ENCODE results near the gene BSDC1. TPM values are rescaled to one million over a fixed set of nuclear protein-coding genes. Genes with fewer than 3 reads are reported as not detected.

BSDC1 gene
- total RNA-seq, 2 experiments from 2014 or later, result 29.2 to 34.8 TPM

GRCh38 chr1:32345289-32345827 lies 48.9 kb downstream of the BSDC1 start:
- POLR2A ChIA-PET, result interaction anchor here (1.0 to 1.7 kb wide), 2 partner anchors 9 to 49 kb away, joined by 5 read pairs; partner anchors contain the start of genes BSDC1 and MARCKSL1
- CTCF ChIA-PET, result interaction anchor here (0.7 to 1.1 kb wide), 3 partner anchors 135 to 435 kb away, joined by 3 to 4 read pairs (median 4); no protein-coding TSS in a partner anchor

GRCh38 chr1:32342704-32343103 lies 51.5 kb downstream of the BSDC1 start:
- ChIA-PET CTCF (no interaction called here), POLR2A (no interaction called here)

- ChIA-PET POLR2A (no interaction called here), CTCF (interaction anchor here (0.9 kb wide), 1 partner anchor 11 kb away, joined by 3 read pairs; no protein-coding TSS in a partner anchor)
Observed at GRCh38 chr1:32341971-32342370, 52.3 kb downstream of the BSDC1 start.

GRCh38 chr1:32341186-32341757 lies 53.0 kb downstream of the BSDC1 start:
- CTCF ChIA-PET, result interaction anchor here (0.9 kb wide), 1 partner anchor 12 kb away, joined by 3 read pairs; no protein-coding TSS in a partner anchor
- POLR2A ChIA-PET, result no interaction called here

- CTCF ChIA-PET, result interaction anchor here (0.9 kb wide), 1 partner anchor 125 kb away, joined by 3 read pairs; no protein-coding TSS in a partner anchor
Observed at GRCh38 chr1:32339363-32339978, 54.8 kb downstream of the BSDC1 start.

GRCh38 chr1:32338637-32339145 lies 55.5 kb downstream of the BSDC1 start:
- ChIA-PET POLR2A (no interaction called here), CTCF (no interaction called here)

More at GRCh38 chr1:32339363-32339978, 54.8 kb downstream of the BSDC1 start:
- POLR2A ChIA-PET, result no interaction called here

- POLR2A ChIA-PET, result interaction anchor here (0.6 to 0.7 kb wide), 2 partner anchors 16 to 265 kb away, joined by 3 to 6 read pairs; no protein-coding TSS in a partner anchor
- CTCF ChIA-PET, result interaction anchor here (0.5 to 1.1 kb wide), 4 partner anchors 12 to 418 kb away, joined by 3 to 5 read pairs (median 4); no protein-coding TSS in a partner anchor
Observed at GRCh38 chr1:32337855-32338636, 56.2 kb downstream of the BSDC1 start.

GRCh38 chr1:32336963-32337675 lies 57.1 kb downstream of the BSDC1 start:
- POLR2A ChIA-PET, result interaction anchor here (0.6 to 2.1 kb wide), 6 partner anchors 8 to 264 kb away, joined by 4 to 10 read pairs (median 6); partner anchors contain the start of gene HDAC1

GRCh38 chr1:32336591-32336932 lies 57.7 kb downstream of the BSDC1 start:
- CTCF ChIA-PET, result interaction anchor here (0.8 to 2.1 kb wide), 3 partner anchors 14 to 136 kb away, joined by 3 to 5 read pairs (median 4); no protein-coding TSS in a partner anchor
- POLR2A ChIA-PET, result interaction anchor here (1.0 to 2.1 kb wide), 10 partner anchors 9 to 228 kb away, joined by 3 to 17 read pairs (median 6); partner anchors contain the start of genes BSDC1, HDAC1, KPNA6 and LCK

More at GRCh38 chr1:32336963-32337675, 57.1 kb downstream of the BSDC1 start:
- CTCF ChIA-PET, result interaction anchor here (0.6 to 2.1 kb wide), 5 partner anchors 13 to 136 kb away, joined by 3 to 5 read pairs (median 3); no protein-coding TSS in a partner anchor

- CTCF ChIA-PET, result interaction anchor here (0.6 to 2.1 kb wide), 5 partner anchors 15 to 122 kb away, joined by 3 to 6 read pairs (median 5); no protein-coding TSS in a partner anchor
- POLR2A ChIA-PET, result interaction anchor here (0.5 to 2.1 kb wide), 13 partner anchors 9 to 434 kb away, joined by 3 to 17 read pairs (median 5); partner anchors contain the start of genes BSDC1, HDAC1, KPNA6 and LCK
Observed at GRCh38 chr1:32335790-32336590, 58.3 kb downstream of the BSDC1 start, which contains the start of gene MARCKSL1. Gene MARCKSL1, minus strand, starts transcription at chr1:32336233. Its CDS starts 200 bp downstream, at chr1:32336033.

GRCh38 chr1:32335535-32335789 lies 58.8 kb downstream of the BSDC1 start:
- CTCF ChIA-PET, result interaction anchor here (0.6 to 2.1 kb wide), 5 partner anchors 15 to 122 kb away, joined by 3 to 6 read pairs (median 5); no protein-coding TSS in a partner anchor
- POLR2A ChIA-PET, result interaction anchor here (0.5 to 2.1 kb wide), 12 partner anchors 10 to 434 kb away, joined by 3 to 17 read pairs (median 5); partner anchors contain the start of genes BSDC1, HDAC1, KPNA6 and LCK

- ChIA-PET CTCF (interaction anchor here (0.6 to 1.5 kb wide), 3 partner anchors 28 to 121 kb away, joined by 3 to 6 read pairs (median 6); no protein-coding TSS in a partner anchor), POLR2A (interaction anchor here (1.2 to 2.1 kb wide), 6 partner anchors 10 to 101 kb away, joined by 3 to 17 read pairs (median 8); partner anchors contain the start of genes BSDC1 and LCK)
Observed at GRCh38 chr1:32334864-32335534, 59.2 kb downstream of the BSDC1 start.

GRCh38 chr1:32334274-32334861 lies 59.9 kb downstream of the BSDC1 start:
- CTCF ChIA-PET, result no interaction called here
- POLR2A ChIA-PET, result no interaction called here

- CTCF ChIA-PET, result interaction anchor here (1.0 to 1.5 kb wide), 2 partner anchors 83 to 118 kb away, joined by 3 to 5 read pairs; partner anchors contain the start of gene LCK
- POLR2A ChIA-PET, result no interaction called here
Observed at GRCh38 chr1:32333251-32333963, 60.8 kb downstream of the BSDC1 start.

GRCh38 chr1:32332290-32333079 lies 61.8 kb downstream of the BSDC1 start:
- ChIA-PET POLR2A (interaction anchor here (0.5 kb wide), 1 partner anchor 41 kb away, joined by 4 read pairs; the partner anchor contains the start of gene HDAC1), CTCF (interaction anchor here (1.0 to 1.5 kb wide), 2 partner anchors 82 to 117 kb away, joined by 3 to 5 read pairs; partner anchors contain the start of gene LCK)

Measured in activated CD8-positive, alpha-beta memory T cell treated with anti-CD3 and anti-CD28 coated beads for 36 hours (primary cell).